Measurements from ENCODE around the gene NAV1. TPM values are rescaled to one million over a fixed set of nuclear protein-coding genes. Genes with fewer than 3 reads are reported as not detected.
A peak's percentile ranks its signal among the peaks of the same experiment; 100 is the strongest.

The NAV1 gene
- total and polyA plus RNA-seq, 9 of the 15 experiments (the other 6 are each of a cell fraction or from before 2014, with no cell fraction given): 0.91 to 16.8 (median 3.2) TPM

DNA sequence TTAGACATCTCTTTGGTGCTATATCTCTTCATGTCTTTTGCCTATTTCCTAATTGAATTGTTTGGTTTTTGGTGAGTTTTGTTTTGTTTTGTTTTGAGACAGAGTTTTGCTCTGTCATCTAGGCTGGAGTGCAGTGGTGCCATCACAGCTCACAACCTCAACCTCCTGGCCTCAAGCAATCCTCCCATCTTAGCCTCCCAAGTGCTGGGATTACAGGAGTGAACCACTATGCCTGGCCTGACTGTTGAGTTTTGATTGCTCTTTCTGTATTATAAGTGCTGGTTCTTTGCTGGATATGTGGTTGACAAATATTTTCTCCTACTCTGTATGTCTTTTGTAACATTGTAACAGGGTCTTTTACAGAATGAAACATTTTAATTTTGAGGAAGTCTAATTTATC lies 38.0 kb downstream of the NAV1 start (continued):
- TF ChIP-seq, protein P1, sequence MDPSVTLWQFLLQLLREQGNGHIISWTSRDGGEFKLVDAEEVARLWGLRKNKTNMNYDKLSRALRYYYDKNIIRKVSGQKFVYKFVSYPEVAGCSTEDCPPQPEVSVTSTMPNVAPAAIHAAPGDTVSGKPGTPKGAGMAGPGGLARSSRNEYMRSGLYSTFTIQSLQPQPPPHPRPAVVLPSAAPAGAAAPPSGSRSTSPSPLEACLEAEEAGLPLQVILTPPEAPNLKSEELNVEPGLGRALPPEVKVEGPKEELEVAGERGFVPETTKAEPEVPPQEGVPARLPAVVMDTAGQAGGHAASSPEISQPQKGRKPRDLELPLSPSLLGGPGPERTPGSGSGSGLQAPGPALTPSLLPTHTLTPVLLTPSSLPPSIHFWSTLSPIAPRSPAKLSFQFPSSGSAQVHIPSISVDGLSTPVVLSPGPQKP (CRISPR knock-in tag; IDR thresholded peaks at IDR 0.05): no peak
- no peak for TF ChIP-seq NCOA1 (IDR thresholded peaks at IDR 0.05; ENCODE audit: low read depth)
- TF ChIP-seq EHMT2 (IDR thresholded peaks at IDR 0.05): no peak
- TF ChIP-seq PML (IDR thresholded peaks at IDR 0.05; ENCODE audit: low read length): no peak
- TF ChIP-seq TSC22D4 (tag; IDR thresholded peaks at IDR 0.05): no peak
- TF ChIP-seq RCOR1 (IDR thresholded peaks at IDR 0.05; ENCODE audit: borderline replicate concordance in 1 of 2, low read depth in 2 of 2, low read length in 2 of 2): 0 out of 4 replicates have a peak, but pooled peaks of 1 of the 2 experiments have one; percentile 16
- TF ChIP-seq HDAC8 (tag; IDR thresholded peaks at IDR 0.05): no peak
- no peak for TF ChIP-seq MAFK (IDR thresholded peaks at IDR 0.05; ENCODE audit: low read length)
- no peak for TF ChIP-seq ZNF165 (CRISPR knock-in tag; IDR thresholded peaks at IDR 0.05; ENCODE audit: borderline replicate concordance)
- no peak for TF ChIP-seq NONO (IDR thresholded peaks at IDR 0.05; ENCODE audit: low read depth in 2 of 2, low read length in 1 of 2)

Data from K562 (cell line).